Stomach (tissue), 9 donors: Measurements from ENCODE around the gene DCST2. TPM values are rescaled to one million over a fixed set of nuclear protein-coding genes. Genes with fewer than 3 reads are reported as not detected.

ENCODE experiments used
- DNase-seq, 2 donors: peaks; one replicate each; pipeline versions ENCODE4 v3.0.0 to v3.0.0-alpha.2; 2013 to 2019
- H3K27ac ChIP-seq, 5 donors: fragments of 200-600 bp in 4 of 5; sonication (generic) in 4 of 5; one replicate each; pipeline ENCODE4 v1.5.1; 2013 to 2019; ENCODE audit warnings: mild to moderate bottlenecking in 1 of 5, moderate library complexity in 1 of 5
- H3K27me3 ChIP-seq, 3 donors: fragments of 200-600 bp; sonication (generic); one replicate each; pipeline ENCODE4 v1.5.1; 2017 to 2019; ENCODE audit warnings: mixed run types in 1 of 3
- H3K36me3 ChIP-seq, 4 donors: fragments of 200-600 bp; sonication (generic); 1 replicate in 3 of 4; 2 replicates in 1 of 4; pipeline ENCODE4 v1.5.1; 2016 to 2019
- H3K4me1 ChIP-seq, 4 donors: fragments of 200-600 bp; sonication (generic); one replicate each; pipeline ENCODE4 v1.5.1; 2016 to 2019
- H3K4me3 ChIP-seq, 4 donors: fragments of 200-600 bp; sonication (generic) in 3 of 4; one replicate each; pipeline ENCODE4 v1.5.1; 2016 to 2019; ENCODE audit warnings: mild to moderate bottlenecking in 1 of 4
- H3K9me3 ChIP-seq, 4 donors: fragments of 200-600 bp; sonication (generic); one replicate each; pipeline ENCODE4 v1.5.1; 2016 to 2019
- CTCF ChIP-seq, 7 experiments: fragments of 450-650 bp in 4 of 7; fragments of 200-600 bp in 3 of 7; sonication (generic) in 3 of 7; IDR thresholded peaks; one replicate each; pipeline ENCODE4 v1.5.1; 2016 to 2019; ENCODE audit warnings: antibody characterized with exemption in 7 of 7, control low read depth in 2 of 7, mild to moderate bottlenecking in 1 of 7
- EP300 ChIP-seq: sonication (generic); formaldehyde crosslinking; IDR thresholded peaks from one replicate; pipeline ENCODE4 v1.6.1; 2017; ENCODE audit warnings: antibody characterized with exemption
- POLR2A ChIP-seq, 4 donors: fragments of 450-650 bp; IDR thresholded peaks; one replicate each; pipeline ENCODE4 v1.6.1; 2016; ENCODE audit warnings: antibody characterized with exemption in 4 of 4, control low read depth in 2 of 4, mild to moderate bottlenecking in 1 of 4, moderate library complexity in 1 of 4
- POLR2AphosphoS5 ChIP-seq, 3 donors: sonication (generic); formaldehyde crosslinking; IDR thresholded peaks; one replicate each; pipeline ENCODE4 v1.6.1; 2016; ENCODE audit warnings: antibody characterized with exemption in 3 of 3
- WGBS, 5 donors: extraction: QIAGEN DNeasy Blood & Tissue Kit in 3 of 5; methylation state at CpG; one replicate each; pipeline versions ENCODE4 v1.1.5 to v1.1.7; 2013 to 2018; 5-methylcytosine and 5-hydroxymethylcytosine counted together
- intact Hi-C: fragments of 100-400 bp; cut with DNase I; formaldehyde crosslinking; loops from one replicate; pipeline ENCODE4 v1.15.1; 2023; ENCODE audit warnings: low total_unique reads
- polyA plus RNA-seq, 3 donors: library from polyadenylated mRNA; stranded (reverse); fragments of 200-250 nt; gene quantifications; one replicate each; pipeline ENCODE4 v1.2.3, GENCODE V29; 2013
- total RNA-seq, 5 donors: library from RNA; depleted of rRNA; stranded (reverse); fragments of >200 nt; gene quantifications; one replicate each; pipeline versions ENCODE4 v1.1.0 to v1.2.3, GENCODE V29; 2014 to 2016
- donor health status: healthy with polysubstance abuse.
- donor health status: Bipolar disorder and iron deficiency.
- donor health status: healthy.

The DCST2 gene
- total and polyA plus RNA-seq, 8 donors: 1.6 to 158 (median 6.4) TPM; not detected in 4

GRCh38 chr1:155078469-155079209, 45.1 kb upstream of the DCST2 start, which contains the start of gene EFNA3:
EFNA3 (plus strand) TSS chr1:155078837; CDS start chr1:155078942, 105 bp downstream.
- no peaks in the 10 kb centered on the region for H3K9me3 ChIP-seq
- H3K4me3 ChIP-seq: peak within 1 kb of the TSS; percentile 42 to 62 (median 46)
- peaks cover 52 to 59% (median 57%) of the 10 kb centered on the region in 4 donors for H3K4me1 ChIP-seq
- TF ChIP-seq EP300 (no peak), POLR2AphosphoS5 (IDR thresholded peaks at IDR 0.05) (no peak), CTCF (IDR thresholded peaks at IDR 0.05) (no peak), POLR2A (IDR thresholded peaks at IDR 0.05) (no peak)
- 0 to 2% (median 2%) methylated on average over 5 to 59 of the region's 59 CpGs for WGBS, 5 donors
- DNase-seq: peak; percentile 75 to 88
- no peaks in the 10 kb centered on the region for H3K36me3 ChIP-seq
- intact Hi-C loops: no loop called here
- no peak within 1 kb of the TSS for H3K27ac ChIP-seq
- peaks cover 21 to 53% (median 52%) of the 10 kb centered on the region in 3 donors for H3K27me3 ChIP-seq

GRCh38 chr1:155077758-155078445, 44.3 kb upstream of the DCST2 start:
- Histone ChIP-seq H3K27me3 (peaks cover 21 to 46% (median 44%) of the 10 kb centered on the region in 3 donors), H3K4me1 (peaks cover 46 to 51% (median 49%) of the 10 kb centered on the region in 4 donors), H3K9me3 (no peaks in the 10 kb centered on the region), H3K36me3 (no peaks in the 10 kb centered on the region), H3K27ac (no peak overlapping the region), H3K4me3 (peak overlapping the region in 1 of 4 donors; percentile 62)
- intact Hi-C loops: no loop called here
- 49 to 66% (median 59%) methylated on average over 3 to 4 of the region's 4 CpGs for WGBS, 5 donors
- no peak for DNase-seq
- TF ChIP-seq CTCF (IDR thresholded peaks at IDR 0.05) (no peak), EP300 (no peak), POLR2AphosphoS5 (IDR thresholded peaks at IDR 0.05) (no peak), POLR2A (IDR thresholded peaks at IDR 0.05) (no peak)

- Histone ChIP-seq H3K27ac (no peak overlapping the region), H3K27me3 (peaks cover 19 to 40% (median 39%) of the 10 kb centered on the region in 3 donors), H3K4me3 (no peak overlapping the region), H3K4me1 (peaks cover 40 to 46% (median 44%) of the 10 kb centered on the region in 4 donors), H3K36me3 (no peaks in the 10 kb centered on the region), H3K9me3 (no peaks in the 10 kb centered on the region)
- 49 to 82% (median 61%) methylated on average over 3 of the region's 3 CpGs for WGBS, 5 donors
- intact Hi-C loops: no loop called here
- TF ChIP-seq EP300: no peak
- no peak for TF ChIP-seq POLR2AphosphoS5 (IDR thresholded peaks at IDR 0.05)
- TF ChIP-seq POLR2A (IDR thresholded peaks at IDR 0.05): no peak
- TF ChIP-seq CTCF (IDR thresholded peaks at IDR 0.05): no peak
- no peak for DNase-seq
Measured at GRCh38 chr1:155077346-155077745, 43.8 kb upstream of the DCST2 start.

GRCh38 chr1:155076371-155076770, 42.8 kb upstream of the DCST2 start:
- Histone ChIP-seq H3K9me3 (no peaks in the 10 kb centered on the region), H3K4me3 (no peak overlapping the region), H3K36me3 (no peaks in the 10 kb centered on the region), H3K27ac (no peak overlapping the region), H3K27me3 (peaks cover 15 to 31% (median 29%) of the 10 kb centered on the region in 3 donors), H3K4me1 (peaks cover 32 to 42% (median 39%) of the 10 kb centered on the region in 4 donors)
- TF ChIP-seq POLR2A (IDR thresholded peaks at IDR 0.05) (no peak), POLR2AphosphoS5 (IDR thresholded peaks at IDR 0.05) (no peak), EP300 (no peak), CTCF (IDR thresholded peaks at IDR 0.05) (no peak)
- intact Hi-C loops: no loop called here
- 60 to 92% (median 85%) methylated on average over 1 of the region's 1 CpG for whole genome bisulfite sequencing, 5 donors
- no peak for DNase-seq
